Activated T-cell treated with anti-CD3 and anti-CD28 coated beads, Interleukin-2, amount 50 U/mL, for 48 hours (primary cell): ENCODE measurements around the gene PIGBOS1.
A peak's percentile ranks its signal among the peaks of the same experiment; 100 is the strongest.
"Not testable (repeated sequence)": the region's sequence is repeated elsewhere in the genome, so short reads cannot be mapped to it uniquely, and the experiment has no call there.

Experiments used
- DNase-seq, 2 experiments: peaks; one replicate each; pipeline ENCODE4 v3.0.0-alpha.2; 2020

PIGBOS1 gene, protein sequence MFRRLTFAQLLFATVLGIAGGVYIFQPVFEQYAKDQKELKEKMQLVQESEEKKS

DNA sequence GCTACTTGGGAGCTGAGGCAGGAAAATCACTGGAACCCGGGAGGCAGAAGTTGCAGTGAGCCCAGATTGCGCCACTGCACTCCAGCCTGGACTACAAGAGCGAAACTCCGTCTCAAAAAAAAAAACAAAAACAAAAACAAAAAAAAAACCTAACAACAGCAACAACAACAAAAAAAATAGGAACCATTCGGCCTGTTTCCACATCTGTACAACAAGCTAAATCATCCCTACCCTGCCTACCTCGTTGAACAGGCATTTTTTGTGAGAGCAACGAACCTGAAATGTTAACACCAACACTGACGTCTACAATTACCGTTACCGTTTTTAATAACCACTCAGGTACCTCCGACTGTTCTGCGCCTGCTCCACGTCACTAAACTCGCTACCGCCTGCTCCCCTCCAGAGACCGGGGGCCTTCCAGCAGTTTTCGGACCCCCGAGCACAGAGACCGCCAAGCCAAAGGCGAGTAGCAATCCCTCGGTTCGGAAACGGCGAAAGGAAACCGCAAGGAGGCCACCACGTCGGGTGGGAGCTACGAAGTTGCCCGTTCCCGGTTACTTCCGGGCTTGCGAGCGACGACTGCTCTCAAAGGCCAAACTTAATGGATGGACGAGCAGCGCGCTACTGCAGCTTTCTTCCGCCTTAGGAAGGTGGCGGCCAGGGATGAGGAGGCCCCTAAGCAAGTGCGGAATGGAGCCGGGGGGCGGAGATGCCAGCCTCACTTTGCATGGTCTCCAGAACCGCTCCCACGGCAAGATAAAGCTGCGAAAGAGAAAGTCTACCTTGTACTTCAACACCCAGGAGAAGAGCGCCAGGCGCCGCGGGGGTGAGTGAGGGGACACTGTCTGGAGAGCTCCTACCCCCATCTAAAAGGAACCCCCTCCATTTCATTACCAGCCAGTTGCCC is at the start of gene PIGBOS1, which contains the start of gene PIGB:
Gene PIGBOS1 (minus strand): TSS at position 536 of the 907 bp plus-strand sequence. CDS start 1,331 bp downstream, outside the sequence.
Gene PIGB (plus strand): TSS at position 635 of the 907 bp plus-strand sequence. CDS start 29 bp downstream, at position 664.
- DNase-seq, result peak; percentile 88

GRCh38 chr15:55366981-55367380 is 48.1 kb upstream of the PIGBOS1 start:
- DNase-seq, result no peak

GRCh38 chr15:55362641-55363040 is 43.7 kb upstream of the PIGBOS1 start:
- no peak for DNase-seq

DNA sequence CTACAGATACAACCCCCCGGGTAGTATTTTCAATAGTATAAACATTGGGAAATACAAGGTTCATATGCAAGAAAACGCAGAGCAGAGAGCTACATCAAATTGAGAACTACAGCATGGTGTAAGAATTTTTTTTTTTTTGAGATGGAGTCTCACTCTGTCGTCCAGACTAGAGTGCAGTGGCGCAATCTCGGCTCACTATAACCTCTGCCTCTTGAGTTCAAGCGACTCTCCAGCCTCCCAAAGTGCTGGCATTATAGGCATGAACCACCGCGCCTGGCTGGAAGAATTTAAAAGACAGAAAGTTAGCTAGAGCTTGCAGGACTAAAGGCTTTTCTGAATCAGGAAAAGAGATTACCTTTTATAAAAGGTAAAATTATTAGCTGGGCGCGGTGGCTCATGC is 42.1 kb upstream of the PIGBOS1 start:
- no peak for DNase-seq

DNA sequence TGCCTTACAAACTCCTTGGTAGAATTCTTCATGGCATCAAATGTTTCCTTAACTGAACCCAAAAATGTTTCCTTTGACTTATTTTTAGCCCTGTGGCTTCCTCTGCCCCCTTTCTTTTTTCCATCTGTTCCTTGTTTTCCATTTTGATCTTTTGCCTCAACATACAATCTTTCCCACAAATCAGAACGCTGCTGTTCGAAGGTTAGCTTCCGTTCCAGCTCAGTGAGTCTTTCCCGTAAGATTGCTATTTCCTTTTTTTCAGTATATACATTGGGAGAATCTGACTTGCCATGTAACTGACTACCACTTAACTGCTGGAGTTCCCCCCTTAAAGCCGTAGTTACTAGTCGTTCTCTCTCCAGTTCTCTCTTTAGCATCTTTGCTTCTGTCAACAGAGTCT is 41.3 kb upstream of the PIGBOS1 start:
- no peak for DNase-seq

DNA sequence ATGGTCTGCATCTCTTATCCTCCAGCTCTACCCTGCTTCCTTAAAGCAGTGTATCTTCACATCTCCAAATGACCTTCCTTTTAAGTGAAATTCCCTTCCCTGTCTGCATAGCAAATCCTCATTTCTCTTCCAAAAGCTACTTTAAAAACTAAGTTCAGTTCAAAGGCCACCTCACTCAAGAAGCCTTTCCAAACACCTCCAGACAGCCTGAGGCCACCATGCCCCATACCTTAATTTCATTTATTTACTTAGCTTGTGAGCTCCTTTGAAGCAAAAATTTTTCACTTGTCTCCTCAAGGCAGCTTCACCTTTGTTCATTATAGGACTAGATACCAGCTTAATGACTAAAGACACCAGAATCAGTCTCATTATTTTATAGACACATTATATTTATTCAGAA is 39.5 kb upstream of the PIGBOS1 start:
- no peak for DNase-seq

- no peak for DNase-seq
These were observed 38.9 kb upstream of the PIGBOS1 start for GRCh38 chr15:55357774-55358173.

- no peak for DNase-seq
These were observed 38.2 kb upstream of the PIGBOS1 start for GRCh38 chr15:55356985-55357585.

- no peak for DNase-seq
These were observed 34.1 kb upstream of the PIGBOS1 start for GRCh38 chr15:55353025-55353424.

- DNase-seq, result no peak
These were observed 30.4 kb upstream of the PIGBOS1 start for GRCh38 chr15:55349282-55349681.

DNA sequence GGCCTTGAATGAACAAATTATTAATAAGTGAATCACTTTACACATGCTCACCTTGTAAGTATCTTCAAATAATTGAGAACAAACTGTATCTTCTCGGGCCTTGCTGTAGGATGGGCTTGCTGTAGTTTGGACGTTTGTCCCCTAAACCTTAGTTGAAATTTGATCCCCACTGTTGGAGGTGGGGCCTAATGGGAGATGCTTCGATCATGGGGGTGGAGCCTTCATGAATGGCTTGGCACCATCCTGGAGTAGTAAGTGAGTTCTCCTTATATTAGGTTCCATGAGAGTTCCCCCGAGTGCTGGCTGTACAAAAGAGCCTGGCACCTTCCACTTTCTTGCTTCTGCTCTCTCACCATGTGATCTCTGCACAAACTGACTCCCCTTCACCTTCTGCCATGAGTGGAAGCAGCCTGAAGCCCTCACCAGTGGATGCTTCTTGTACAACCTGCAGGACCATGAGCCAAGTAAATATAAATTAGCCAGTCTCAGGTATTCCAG is 29.4 kb upstream of the PIGBOS1 start:
- DNase-seq, result no peak

GRCh38 chr15:55344206-55344605 is 25.3 kb upstream of the PIGBOS1 start:
- DNase-seq, result no peak

- no peak for DNase-seq
These were observed 24.2 kb upstream of the PIGBOS1 start for GRCh38 chr15:55343168-55343567.

DNA sequence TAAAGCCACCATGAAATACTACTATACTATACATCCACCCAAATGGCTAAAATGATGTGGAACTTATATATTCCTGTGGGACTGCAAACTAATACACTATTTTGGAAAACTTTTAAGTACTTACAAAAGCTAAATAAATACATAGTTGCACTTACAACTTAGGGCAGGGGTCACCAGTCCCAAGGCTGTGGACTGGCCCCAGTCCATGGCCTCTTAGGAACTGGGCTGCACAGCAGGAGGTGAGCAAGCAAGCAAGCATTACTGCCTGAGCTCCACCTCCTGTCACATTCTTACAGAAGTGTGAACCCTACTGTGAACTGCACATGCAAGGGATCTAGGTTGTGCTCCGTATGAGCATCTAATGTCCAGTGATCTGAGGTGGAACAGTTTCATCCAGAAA is 18.2 kb upstream of the PIGBOS1 start:
- DNase-seq, result no peak

DNA sequence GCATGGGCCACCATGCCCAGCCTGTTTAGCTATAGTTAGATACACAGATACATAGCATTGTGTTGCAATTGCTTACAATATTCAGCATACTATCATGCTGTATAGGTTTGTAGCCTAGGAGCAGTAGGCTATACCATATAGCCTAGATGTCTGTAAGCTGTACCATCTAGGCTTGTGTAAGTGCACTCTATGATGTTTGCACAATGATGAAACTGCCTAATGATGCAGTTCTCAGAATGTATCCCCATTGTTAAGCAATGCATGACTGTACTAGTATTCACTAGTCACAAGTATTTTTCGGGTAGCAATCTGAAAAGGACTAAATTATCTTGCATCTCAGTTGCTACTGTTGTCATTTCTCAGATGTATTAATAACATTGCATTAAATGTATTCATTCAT is 16.1 kb upstream of the PIGBOS1 start:
- DNase-seq, result no peak

DNA sequence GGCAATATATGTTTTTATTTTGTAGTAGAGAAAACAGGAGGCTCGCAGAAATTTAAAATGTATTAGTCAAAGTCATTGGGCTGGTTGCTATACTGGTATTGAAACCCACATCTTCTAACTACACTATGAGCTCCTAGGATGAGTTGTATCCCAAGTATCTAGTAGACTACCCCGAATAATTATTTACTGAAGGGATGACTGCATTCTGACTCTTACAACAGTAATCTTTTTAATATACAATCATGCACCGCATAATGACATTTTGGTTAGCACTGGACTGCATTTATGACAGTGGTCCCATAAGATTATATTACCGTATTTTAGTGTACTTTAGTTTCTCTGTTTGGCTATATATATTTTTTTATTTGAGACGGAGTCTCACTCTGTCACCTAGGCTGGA is 15.4 kb upstream of the PIGBOS1 start:
- no peak for DNase-seq

- no peak for DNase-seq
These were observed 8.5 kb upstream of the PIGBOS1 start for GRCh38 chr15:55327387-55327786.

DNA sequence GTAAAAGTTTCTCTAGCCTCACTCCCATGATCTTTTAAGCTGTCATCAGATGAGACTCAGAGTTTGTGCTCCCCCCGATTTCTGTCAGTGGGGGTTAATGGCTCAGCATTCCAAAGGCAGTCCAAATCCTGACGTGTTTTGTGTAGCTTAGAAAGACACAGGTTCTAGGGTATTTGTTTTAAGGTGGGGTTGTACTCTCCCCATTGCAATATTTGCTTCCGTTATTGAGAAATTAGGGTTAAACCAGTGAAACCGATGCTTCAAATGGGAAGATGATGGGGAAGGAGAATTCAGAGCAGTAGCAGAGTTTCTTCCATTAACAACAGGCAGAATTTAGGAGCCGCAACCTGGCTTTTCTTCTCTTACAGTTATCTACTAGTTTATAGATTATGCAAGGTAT is 3.5 kb upstream of the PIGBOS1 start:
- DNase-seq, result no peak

DNA sequence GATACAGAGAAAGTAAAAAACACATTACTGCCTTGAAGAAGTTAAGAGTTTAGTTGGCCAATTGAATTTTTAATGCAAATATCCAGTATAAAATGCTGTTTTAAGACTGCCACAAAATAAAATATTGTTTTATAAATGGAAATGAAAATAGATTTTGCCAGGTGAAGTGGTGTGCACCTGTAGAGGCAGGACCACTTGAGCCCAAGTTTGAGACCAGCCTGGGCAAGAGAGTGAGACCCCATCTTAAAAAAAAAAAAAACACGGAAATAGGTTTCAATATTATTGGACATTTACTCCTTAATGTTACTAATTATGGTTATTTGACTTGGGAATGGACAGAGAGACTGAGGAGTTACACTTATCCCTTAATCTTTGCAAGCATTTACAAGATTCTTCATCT is 2.0 kb upstream of the PIGBOS1 start:
- DNase-seq, result no peak

GRCh38 chr15:55320238-55320550 is 1.3 kb upstream of the PIGBOS1 start:
- no peak for DNase-seq

DNA sequence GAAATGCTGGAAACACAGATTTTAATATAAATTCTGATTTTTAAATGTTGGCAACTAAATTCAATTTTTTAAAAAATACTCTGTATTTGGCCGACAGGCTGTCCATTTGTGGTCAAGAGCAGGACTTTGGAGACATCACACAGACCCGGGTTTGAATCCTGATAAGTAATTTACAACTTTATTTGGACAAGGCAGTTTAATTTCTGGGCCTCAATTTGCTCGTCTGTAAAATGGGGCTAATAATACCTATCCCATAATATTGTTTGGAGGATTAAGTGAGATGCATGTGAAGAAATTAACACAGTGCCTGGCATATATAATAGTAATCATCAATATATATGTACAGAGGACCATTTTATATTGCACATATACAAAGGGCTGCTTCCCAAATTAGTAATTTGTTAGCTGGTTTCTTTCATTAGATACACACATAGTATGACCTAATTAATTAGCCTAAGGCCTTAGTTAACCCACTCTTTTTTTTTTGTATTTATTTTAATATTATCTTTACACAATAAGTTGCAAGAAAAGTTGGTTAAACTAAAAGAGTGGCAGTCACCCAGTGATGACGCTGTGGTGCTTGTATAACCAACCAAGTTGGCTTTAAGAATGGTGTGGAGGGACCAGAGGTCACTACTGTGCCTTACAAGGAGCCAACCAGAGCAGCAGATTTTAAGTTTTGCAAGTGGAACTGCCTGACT is 764 bp upstream of the PIGBOS1 start:
- DNase-seq, result no peak

- DNase-seq, result not testable (repeated sequence)
These were observed 16.1 kb downstream of the PIGBOS1 start for GRCh38 chr15:55302801-55303200.

DNA sequence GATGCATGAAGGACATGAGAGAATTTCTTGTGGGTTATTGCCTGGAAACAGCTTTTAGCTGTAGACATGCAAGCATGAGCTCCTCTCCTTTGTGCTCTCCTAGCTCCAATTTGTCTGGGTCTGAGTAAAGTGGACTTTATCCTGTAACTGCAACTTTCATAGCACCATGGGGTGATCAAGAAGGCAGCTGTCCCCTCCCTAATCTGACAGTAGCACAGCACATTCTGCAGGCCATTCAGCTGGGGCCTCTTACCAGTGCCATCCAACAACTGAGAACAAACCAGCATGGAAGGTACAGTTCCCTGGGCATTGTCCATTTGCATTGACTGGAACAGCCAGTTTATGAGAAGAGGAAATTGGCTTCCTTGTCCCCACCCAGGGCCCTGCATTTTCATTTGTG is 21.6 kb downstream of the PIGBOS1 start:
- no peak for DNase-seq
